Gastrocnemius medialis (tissue), 4 donors: ENCODE measurements around the gene PDE4D. TPM values are rescaled to one million over a fixed set of nuclear protein-coding genes. Genes with fewer than 3 reads are reported as not detected.

ENCODE experiments used
- ATAC-seq, 2 donors: fragments of 150-250 bp; one replicate each; pipeline ENCODE4 v1.9.1; 2016
- DNase-seq, 2 donors: peaks; one replicate each; pipeline ENCODE4 v3.0.0-alpha.2; 2019
- H3K27ac ChIP-seq, 4 donors: fragments of 200-600 bp; sonication (generic); 1 replicate in 1 of 4; 2 replicates in 3 of 4; pipeline ENCODE4 v1.5.1; 2016 to 2018; ENCODE audit warnings: mild to moderate bottlenecking in 2 of 4, moderate library complexity in 1 of 4
- H3K27me3 ChIP-seq, 3 donors: fragments of 200-600 bp; sonication (generic) in 2 of 3; 1 replicate in 1 of 3; 2 replicates in 2 of 3; pipeline versions ENCODE4 v1.5.1 to v1.6.0; 2016 to 2019; ENCODE audit warnings: mild to moderate bottlenecking in 1 of 3, moderate library complexity in 1 of 3
- H3K36me3 ChIP-seq, 2 donors: fragments of 200-600 bp; sonication (generic) in 1 of 2; one replicate each; pipeline ENCODE4 v1.5.1; 2017 to 2018
- H3K4me1 ChIP-seq, 2 donors: fragments of 200-600 bp; sonication (generic) in 1 of 2; one replicate each; pipeline ENCODE4 v1.5.1; 2016 to 2017; ENCODE audit warnings: mild to moderate bottlenecking in 2 of 2
- H3K4me3 ChIP-seq, 4 donors: fragments of 200-600 bp; sonication (generic) in 3 of 4; 1 replicate in 1 of 4; 2 replicates in 3 of 4; pipeline ENCODE4 v1.5.1; 2016 to 2019; ENCODE audit warnings: mild to moderate bottlenecking in 2 of 4
- H3K9me3 ChIP-seq, 3 donors: fragments of 200-600 bp; sonication (generic) in 2 of 3; 1 replicate in 1 of 3; 2 replicates in 2 of 3; pipeline ENCODE4 v1.5.1; 2016 to 2019
- CTCF ChIP-seq, 5 experiments: fragments of 450-650 bp in 3 of 5; fragments of 200-600 bp in 2 of 5; sonication (generic) in 2 of 5; IDR thresholded peaks in 4 of 5; conservative IDR thresholded peaks in 1 of 5; 1 replicate in 4 of 5; 2 replicates in 1 of 5; pipeline ENCODE4 v1.5.1; 2016 to 2019; ENCODE audit warnings: antibody characterized with exemption in 5 of 5, mild to moderate bottlenecking in 3 of 5, moderate library complexity in 3 of 5
- POLR2A ChIP-seq, 2 donors: fragments of 450-650 bp; IDR thresholded peaks; one replicate each; pipeline ENCODE4 v1.6.1; 2017; ENCODE audit warnings: antibody characterized with exemption in 2 of 2, mild to moderate bottlenecking in 2 of 2, moderate library complexity in 2 of 2
- in situ Hi-C, 4 donors: fragments of 200-750 bp; cut with MboI; loops; one replicate each; pipeline versions ENCODE4 v1.15.0 to v1.8.0; 2017; ENCODE audit warnings: low sequenced_read_pairs in 4 of 4
- intact Hi-C: fragments of 100-400 bp; cut with DNase I; formaldehyde crosslinking; loops from one replicate; pipeline ENCODE4 v1.15.1; 2023; ENCODE audit warnings: low total_unique reads
- total RNA-seq, 4 donors: library from RNA; depleted of rRNA; stranded (reverse); fragments of >200 nt; gene quantifications; one replicate each; pipeline versions ENCODE4 v1.1.0 to v1.2.3, GENCODE V29; 2016

PDE4D gene
- total RNA-seq, 4 donors from 2014 or later = 133 to 223 (median 185) TPM

DNA sequence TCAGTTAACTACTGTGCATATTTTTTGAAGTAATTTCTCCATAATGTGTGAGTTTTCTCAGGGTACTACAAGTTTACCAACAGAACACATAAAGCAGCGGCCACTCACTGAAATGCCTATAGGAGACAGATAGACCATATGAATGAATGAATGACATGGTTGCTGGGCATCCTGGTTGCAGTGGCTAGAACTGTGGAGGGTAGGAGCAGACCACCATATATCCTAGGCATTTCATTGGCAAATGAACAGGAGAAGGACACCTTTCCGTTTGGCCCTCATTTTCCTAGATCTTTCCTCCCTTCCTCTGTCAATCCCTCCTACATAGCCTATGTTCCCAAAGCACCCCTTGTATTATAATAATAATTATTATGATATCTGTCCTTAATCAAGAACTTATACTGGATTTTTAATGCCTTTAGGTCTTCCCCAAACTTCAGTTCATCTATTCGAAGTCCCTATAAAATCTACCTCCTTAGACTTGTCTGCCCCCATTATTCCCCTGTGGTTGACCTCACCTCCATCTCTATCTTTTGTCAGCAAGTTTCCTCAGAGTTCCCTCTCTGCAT lies 838.5 kb downstream of the PDE4D start:
- intact Hi-C loops (loop anchor here (5.0 kb wide), 1 partner anchor 37 kb away; no protein-coding TSS in a partner anchor), in situ Hi-C loops (no loop called here)
- DNase-seq (no peak), ATAC-seq (no peak)
- H3K36me3 ChIP-seq = peaks cover 0 to 10% of the 10 kb centered on the region in 2 donors
- H3K27me3 ChIP-seq = no peaks in the 10 kb centered on the region
- no peak overlapping the region for H3K4me3 ChIP-seq
- no peak overlapping the region for H3K27ac ChIP-seq
- no peak for TF ChIP-seq CTCF (IDR thresholded peaks at IDR 0.05 in 4 of 5, conservative IDR thresholded peaks at IDR 0.05 in 1 of 5)
- no peak for TF ChIP-seq POLR2A (IDR thresholded peaks at IDR 0.05)
- no peaks in the 10 kb centered on the region for H3K4me1 ChIP-seq
- no peaks in the 10 kb centered on the region for H3K9me3 ChIP-seq

GRCh38 chr5:59051951-59052350 lies 841.6 kb downstream of the PDE4D start:
- intact Hi-C loops (no loop called here), in situ Hi-C loops (no loop called here)

GRCh38 chr5:59049095-59049494 lies 844.4 kb downstream of the PDE4D start:
- TF ChIP-seq POLR2A (IDR thresholded peaks at IDR 0.05) = no peak
- no peak for TF ChIP-seq CTCF (IDR thresholded peaks at IDR 0.05 in 4 of 5, conservative IDR thresholded peaks at IDR 0.05 in 1 of 5)
- intact Hi-C loops = no loop called here
- H3K36me3 ChIP-seq = no peaks in the 10 kb centered on the region
- in situ Hi-C loops = loop anchor here (25.0 kb wide), 1 partner anchor 313 kb away; no protein-coding TSS in a partner anchor
- H3K27ac ChIP-seq = peak overlapping the region in 1 of 4 donors; percentile 2
- DNase-seq (no peak), ATAC-seq (no peak)
- no peaks in the 10 kb centered on the region for H3K27me3 ChIP-seq
- H3K4me3 ChIP-seq = no peak overlapping the region
- H3K9me3 ChIP-seq = no peaks in the 10 kb centered on the region
- peaks cover 0 to 4% of the 10 kb centered on the region in 2 donors for H3K4me1 ChIP-seq

More at GRCh38 chr5:59051951-59052350, 841.6 kb downstream of the PDE4D start:
- peaks cover 0 to 4% of the 10 kb centered on the region in 2 donors for H3K4me1 ChIP-seq
- no peak overlapping the region for H3K27ac ChIP-seq
- peaks cover 0 to 4% of the 10 kb centered on the region in 2 donors for H3K36me3 ChIP-seq
- DNase-seq (no peak), ATAC-seq (no peak)
- TF ChIP-seq CTCF (IDR thresholded peaks at IDR 0.05 in 4 of 5, conservative IDR thresholded peaks at IDR 0.05 in 1 of 5) (no peak), POLR2A (IDR thresholded peaks at IDR 0.05) (no peak)
- no peaks in the 10 kb centered on the region for H3K9me3 ChIP-seq
- H3K4me3 ChIP-seq = no peak overlapping the region
- H3K27me3 ChIP-seq = no peaks in the 10 kb centered on the region

DNA sequence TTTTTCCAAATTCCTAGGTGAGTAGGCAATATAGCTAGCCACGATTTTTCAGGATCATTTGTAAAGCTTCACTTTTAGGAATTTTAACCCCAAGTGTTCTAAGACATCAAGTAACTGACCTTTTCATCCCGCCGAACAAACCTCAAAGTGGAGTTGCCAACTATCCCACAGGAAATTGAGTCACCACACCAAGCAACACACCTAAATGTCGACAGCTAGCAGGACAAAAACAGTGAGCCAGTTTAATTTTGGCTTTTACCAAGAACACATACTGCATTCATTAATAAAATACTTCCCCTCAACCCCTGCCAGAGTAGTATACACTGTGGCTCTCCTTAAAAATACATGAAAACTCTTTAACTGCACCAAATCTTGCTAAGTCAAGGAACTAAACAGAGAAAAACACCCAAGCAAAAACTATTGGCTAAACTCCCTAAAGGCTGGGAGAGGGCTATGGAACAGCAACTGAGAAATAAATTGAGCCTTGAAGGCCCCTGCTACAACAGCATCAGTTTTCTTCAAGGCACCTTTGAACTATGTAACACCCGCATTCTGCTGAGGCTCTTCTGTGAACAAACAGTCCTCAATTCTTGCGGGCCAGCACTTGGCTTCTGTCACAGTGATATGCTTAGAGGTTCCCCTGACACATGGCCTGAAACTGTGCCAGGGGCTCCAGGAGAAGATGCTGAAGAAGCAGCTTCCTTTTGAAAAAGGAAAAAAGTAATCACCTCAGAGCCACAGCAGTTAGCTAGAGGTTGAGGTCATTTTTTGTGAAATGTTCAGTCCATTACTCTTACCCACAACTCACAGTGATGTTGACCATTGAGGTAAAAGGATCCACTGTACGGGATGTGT lies 851.1 kb downstream of the PDE4D start:
- H3K36me3 ChIP-seq = no peaks in the 10 kb centered on the region
- peak in 1 of 2 donors; percentile 15 for ATAC-seq
- peak; percentile 48 to 70 for DNase-seq
- in situ Hi-C loops = loop anchor here (25.0 kb wide), 1 partner anchor 320 kb away; no protein-coding TSS in a partner anchor
- H3K9me3 ChIP-seq = no peaks in the 10 kb centered on the region
- H3K4me1 ChIP-seq = peaks cover 31 to 43% of the 10 kb centered on the region in 2 donors
- no peaks in the 10 kb centered on the region for H3K27me3 ChIP-seq
- TF ChIP-seq POLR2A (IDR thresholded peaks at IDR 0.05) (no peak), CTCF (IDR thresholded peaks at IDR 0.05 in 4 of 5, conservative IDR thresholded peaks at IDR 0.05 in 1 of 5) (no peak)
- intact Hi-C loops = no loop called here
- peak overlapping the region; percentile 83 to 93 (median 91) for H3K27ac ChIP-seq
- H3K4me3 ChIP-seq = peak overlapping the region in 1 of 4 donors; percentile 3
